OCI-LY7 (cell line): Measurements from ENCODE around the gene WDR19.

Experiments
- EZH2phosphoT487 ChIP-seq: fragments of 200-600 bp; sonication (generic); IDR thresholded peaks from 2 replicates; pipeline ENCODE4 v1.6.1; 2018; ENCODE audit warnings: low read depth, borderline replicate concordance, mild to moderate bottlenecking, mixed run types, antibody characterized with exemption, low read length, moderate library complexity, mixed read lengths
- TF ChIP-seq, protein P1 (sequence below): fragments of 200-600 bp; sonication (generic); conservative IDR thresholded peaks from 2 replicates; pipeline ENCODE4 v1.5.1; 2014; ENCODE audit warnings: mild to moderate bottlenecking, antibody characterized with exemption, low read length, moderate library complexity, mixed read lengths

- TF ChIP-seq, protein P1, sequence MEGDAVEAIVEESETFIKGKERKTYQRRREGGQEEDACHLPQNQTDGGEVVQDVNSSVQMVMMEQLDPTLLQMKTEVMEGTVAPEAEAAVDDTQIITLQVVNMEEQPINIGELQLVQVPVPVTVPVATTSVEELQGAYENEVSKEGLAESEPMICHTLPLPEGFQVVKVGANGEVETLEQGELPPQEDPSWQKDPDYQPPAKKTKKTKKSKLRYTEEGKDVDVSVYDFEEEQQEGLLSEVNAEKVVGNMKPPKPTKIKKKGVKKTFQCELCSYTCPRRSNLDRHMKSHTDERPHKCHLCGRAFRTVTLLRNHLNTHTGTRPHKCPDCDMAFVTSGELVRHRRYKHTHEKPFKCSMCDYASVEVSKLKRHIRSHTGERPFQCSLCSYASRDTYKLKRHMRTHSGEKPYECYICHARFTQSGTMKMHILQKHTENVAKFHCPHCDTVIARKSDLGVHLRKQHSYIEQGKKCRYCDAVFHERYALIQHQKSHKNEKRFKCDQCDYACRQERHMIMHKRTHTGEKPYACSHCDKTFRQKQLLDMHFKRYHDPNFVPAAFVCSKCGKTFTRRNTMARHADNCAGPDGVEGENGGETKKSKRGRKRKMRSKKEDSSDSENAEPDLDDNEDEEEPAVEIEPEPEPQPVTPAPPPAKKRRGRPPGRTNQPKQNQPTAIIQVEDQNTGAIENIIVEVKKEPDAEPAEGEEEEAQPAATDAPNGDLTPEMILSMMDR, result no peak
- no peak for TF ChIP-seq EZH2phosphoT487
Measured at GRCh38 chr4:39285111-39285795, 102.9 kb downstream of the WDR19 start.
